WERI-Rb-1 (cell line): ENCODE results near the gene LRRTM4.
"Not testable (repeated sequence)": the region's sequence is repeated elsewhere in the genome, so short reads cannot be mapped to it uniquely, and the experiment has no call there.

Experiments used
- DNase-seq: peaks from one replicate; pipeline ENCODE4 v3.0.0-alpha.2; 2020
- H3K27ac ChIP-seq: fragments of 250-450 bp; sonication (Bioruptor Pico); 2 replicates; pipeline ENCODE4 v1.5.1; 2020; ENCODE audit warnings: mild to moderate bottlenecking, moderate library complexity
- H3K27me3 ChIP-seq: fragments of 250-450 bp; sonication (Bioruptor Pico); 2 replicates; pipeline ENCODE4 v1.5.1; 2021; ENCODE audit warnings: mild to moderate bottlenecking, low read depth, moderate library complexity; ENCODE audit not compliant: insufficient read depth, severe bottlenecking
- H3K36me3 ChIP-seq: fragments of 250-450 bp; sonication (Bioruptor Pico); 2 replicates; pipeline ENCODE4 v1.5.1; 2020; ENCODE audit warnings: mild to moderate bottlenecking, moderate library complexity
- H3K4me3 ChIP-seq: 2 replicates; pipeline ENCODE4 v1.5.1; 2011; ENCODE audit warnings: low read depth, mild to moderate bottlenecking, control low read depth, low read length
- H3K9me3 ChIP-seq: fragments of 250-450 bp; sonication (Bioruptor Pico); 2 replicates; pipeline ENCODE4 v1.5.1; 2021; ENCODE audit warnings: mild to moderate bottlenecking, moderate library complexity; ENCODE audit not compliant: severe bottlenecking
- TF ChIP-seq, protein P1 (sequence below): IDR thresholded peaks from 2 replicates; pipeline ENCODE4 v1.5.1; 2011; ENCODE audit warnings: low read depth, mild to moderate bottlenecking, control low read depth, inconsistent platforms, low read length

The LRRTM4 gene

DNA sequence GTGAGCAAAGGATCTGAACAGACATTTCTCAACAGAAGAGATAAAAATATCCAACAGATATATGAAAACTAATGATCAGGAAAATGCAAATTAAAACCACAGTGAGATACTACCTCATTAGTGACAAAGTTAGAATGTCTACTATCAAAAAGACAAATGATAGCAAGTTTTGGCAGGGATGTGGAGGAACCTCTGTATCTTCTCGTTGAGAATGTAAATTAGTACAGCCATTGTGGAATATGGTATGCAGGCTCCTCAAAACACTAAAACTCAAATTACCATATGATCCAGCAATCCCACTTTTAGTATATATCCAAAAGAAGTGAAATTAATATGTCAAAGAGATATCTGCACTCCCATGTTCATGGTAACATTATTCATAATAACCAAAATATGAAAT lies 427.1 kb downstream of the LRRTM4 start:
- H3K9me3 ChIP-seq = no peaks in the 10 kb centered on the region
- no peak for DNase-seq
- no peaks in the 10 kb centered on the region for H3K36me3 ChIP-seq
- TF ChIP-seq, protein P1, sequence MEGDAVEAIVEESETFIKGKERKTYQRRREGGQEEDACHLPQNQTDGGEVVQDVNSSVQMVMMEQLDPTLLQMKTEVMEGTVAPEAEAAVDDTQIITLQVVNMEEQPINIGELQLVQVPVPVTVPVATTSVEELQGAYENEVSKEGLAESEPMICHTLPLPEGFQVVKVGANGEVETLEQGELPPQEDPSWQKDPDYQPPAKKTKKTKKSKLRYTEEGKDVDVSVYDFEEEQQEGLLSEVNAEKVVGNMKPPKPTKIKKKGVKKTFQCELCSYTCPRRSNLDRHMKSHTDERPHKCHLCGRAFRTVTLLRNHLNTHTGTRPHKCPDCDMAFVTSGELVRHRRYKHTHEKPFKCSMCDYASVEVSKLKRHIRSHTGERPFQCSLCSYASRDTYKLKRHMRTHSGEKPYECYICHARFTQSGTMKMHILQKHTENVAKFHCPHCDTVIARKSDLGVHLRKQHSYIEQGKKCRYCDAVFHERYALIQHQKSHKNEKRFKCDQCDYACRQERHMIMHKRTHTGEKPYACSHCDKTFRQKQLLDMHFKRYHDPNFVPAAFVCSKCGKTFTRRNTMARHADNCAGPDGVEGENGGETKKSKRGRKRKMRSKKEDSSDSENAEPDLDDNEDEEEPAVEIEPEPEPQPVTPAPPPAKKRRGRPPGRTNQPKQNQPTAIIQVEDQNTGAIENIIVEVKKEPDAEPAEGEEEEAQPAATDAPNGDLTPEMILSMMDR = no peak
- H3K27ac ChIP-seq = no peak overlapping the region
- H3K4me3 ChIP-seq = no peak overlapping the region
- H3K27me3 ChIP-seq = no peaks in the 10 kb centered on the region

DNA sequence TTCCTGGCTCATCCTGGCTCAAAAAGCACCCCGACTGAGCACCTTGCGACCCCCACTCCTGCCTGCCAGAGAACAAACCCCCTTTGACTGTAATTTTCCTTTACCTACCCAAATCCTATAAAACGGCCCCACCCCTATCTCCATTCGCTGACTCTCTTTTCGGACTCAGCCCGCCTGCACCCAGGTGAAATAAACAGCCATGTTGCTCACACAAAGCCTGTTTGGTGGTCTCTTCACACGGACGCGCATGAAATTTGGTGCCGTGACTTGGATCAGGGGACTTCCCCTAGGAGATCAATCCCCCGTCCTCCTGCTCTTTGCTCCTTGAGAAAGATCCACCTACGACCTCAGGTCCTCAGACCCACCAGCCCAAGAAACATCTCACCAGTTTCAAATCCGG lies 433.8 kb downstream of the LRRTM4 start:
- H3K36me3 ChIP-seq, DNase-seq, H3K27ac ChIP-seq, H3K4me3 ChIP-seq, H3K27me3 ChIP-seq, H3K9me3 ChIP-seq: not testable (repeated sequence)

DNA sequence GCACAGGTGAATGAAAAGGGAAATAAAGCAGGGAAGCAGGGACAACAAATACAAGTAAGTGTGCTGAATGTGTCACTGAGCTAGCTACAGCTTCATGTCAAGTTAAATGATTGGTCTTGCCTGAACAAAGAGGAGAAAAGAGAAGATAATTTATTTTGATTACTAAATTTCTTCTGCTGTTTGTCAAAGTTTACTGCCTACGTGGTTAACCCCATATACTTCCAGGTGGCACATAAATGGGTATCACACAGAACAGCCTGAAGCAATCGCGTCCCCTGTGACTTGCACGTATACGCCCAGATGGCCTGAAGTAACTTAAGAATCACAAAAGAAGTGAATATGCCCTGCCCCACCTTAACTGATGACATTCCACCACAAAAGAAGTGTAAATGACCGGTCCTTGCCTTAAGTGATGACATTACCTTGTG lies 434.2 kb downstream of the LRRTM4 start:
- no peaks in the 10 kb centered on the region for H3K36me3 ChIP-seq
- H3K27me3 ChIP-seq = no peaks in the 10 kb centered on the region
- H3K27ac ChIP-seq = no peak overlapping the region
- no peak for DNase-seq
- no peaks in the 10 kb centered on the region for H3K9me3 ChIP-seq
- TF ChIP-seq, protein P1 = no peak
- H3K4me3 ChIP-seq = no peak overlapping the region

DNA sequence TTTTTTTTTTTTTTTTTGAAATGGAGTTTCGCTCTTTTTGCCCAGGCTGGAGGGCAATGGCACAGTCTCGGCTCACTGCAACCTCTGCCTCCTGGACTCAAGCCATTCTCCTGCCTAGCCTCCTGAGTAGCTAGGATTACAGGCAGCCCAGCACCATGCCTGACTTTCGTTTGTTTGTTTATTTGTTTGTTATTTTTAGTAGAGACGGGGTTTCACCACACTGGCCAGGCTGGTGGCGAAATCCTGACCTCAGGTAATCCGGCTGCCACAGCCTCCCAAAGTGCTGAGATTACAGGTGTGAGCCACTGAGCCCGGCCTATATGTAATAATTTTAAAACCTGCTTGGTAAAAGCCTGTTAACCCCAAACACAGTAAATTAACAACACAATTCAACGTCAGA lies 435.7 kb downstream of the LRRTM4 start:
- Histone ChIP-seq H3K36me3 (no peaks in the 10 kb centered on the region), H3K9me3 (no peaks in the 10 kb centered on the region), H3K27ac (no peak overlapping the region), H3K27me3 (no peaks in the 10 kb centered on the region), H3K4me3 (no peak overlapping the region)
- TF ChIP-seq, protein P1 = no peak
- DNase-seq = no peak

DNA sequence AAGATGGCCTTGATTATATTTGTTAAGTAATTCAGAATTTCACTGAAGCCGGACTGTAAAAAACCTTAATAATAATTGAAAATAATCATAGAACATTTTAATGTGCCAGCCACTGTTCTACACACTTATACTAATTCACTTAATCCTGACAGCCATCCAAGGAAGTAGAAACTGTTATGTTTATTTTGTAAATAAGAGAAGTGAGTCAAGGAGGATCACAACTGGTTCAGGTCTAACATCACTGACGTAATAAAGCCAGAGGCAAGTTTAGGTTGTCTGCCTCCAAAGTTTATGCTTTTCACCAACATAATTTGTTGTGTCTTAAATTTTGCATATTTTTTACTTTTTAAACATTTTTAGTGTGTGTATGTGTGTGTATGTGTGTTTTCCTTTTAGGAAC lies 436.1 kb downstream of the LRRTM4 start:
- no peaks in the 10 kb centered on the region for H3K27me3 ChIP-seq
- no peaks in the 10 kb centered on the region for H3K9me3 ChIP-seq
- TF ChIP-seq, protein P1 = no peak
- H3K36me3 ChIP-seq = no peaks in the 10 kb centered on the region
- DNase-seq = no peak
- no peak overlapping the region for H3K27ac ChIP-seq
- no peak overlapping the region for H3K4me3 ChIP-seq

DNA sequence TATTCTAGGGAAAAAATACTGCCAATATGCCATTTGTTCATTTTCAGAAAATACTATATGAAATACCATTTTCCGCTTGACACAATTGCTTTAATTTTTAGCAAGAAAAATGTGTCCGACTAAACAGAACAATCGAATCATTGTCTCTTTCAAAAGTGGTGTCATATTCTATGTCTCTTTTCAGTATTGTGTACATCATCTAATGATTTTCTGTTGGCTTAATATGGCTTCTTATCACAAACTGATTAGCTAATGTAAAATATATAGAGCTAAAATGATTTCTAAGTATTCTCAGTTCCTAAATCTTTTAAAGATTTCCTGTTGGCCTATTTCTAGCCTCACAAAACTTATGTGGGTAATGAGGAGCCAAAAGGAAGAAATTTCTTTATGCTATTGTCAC lies 436.6 kb downstream of the LRRTM4 start:
- no peak overlapping the region for H3K27ac ChIP-seq
- TF ChIP-seq, protein P1 = no peak
- H3K27me3 ChIP-seq = no peaks in the 10 kb centered on the region
- H3K9me3 ChIP-seq = no peaks in the 10 kb centered on the region
- H3K36me3 ChIP-seq = no peaks in the 10 kb centered on the region
- no peak overlapping the region for H3K4me3 ChIP-seq
- no peak for DNase-seq

DNA sequence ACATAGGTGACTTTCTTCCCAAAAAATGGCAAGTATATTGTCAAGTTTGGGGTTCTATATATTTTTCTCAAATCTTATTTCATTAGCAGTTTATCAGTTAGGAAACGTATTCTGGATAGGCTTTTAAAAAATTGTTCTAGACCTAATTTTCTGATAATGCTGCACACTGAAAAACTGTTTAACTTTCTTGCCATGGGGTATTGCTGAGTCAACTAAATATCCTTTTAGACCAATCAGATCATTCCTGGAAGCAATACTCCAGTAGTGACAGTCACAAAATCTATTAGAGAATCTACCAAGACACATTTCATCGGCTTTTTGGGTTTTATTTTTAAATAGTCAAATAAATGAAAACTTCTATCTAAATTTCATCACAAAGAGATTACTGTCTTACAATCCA lies 440.6 kb downstream of the LRRTM4 start:
- H3K4me3 ChIP-seq = no peak overlapping the region
- no peak overlapping the region for H3K27ac ChIP-seq
- no peaks in the 10 kb centered on the region for H3K9me3 ChIP-seq
- DNase-seq = no peak
- TF ChIP-seq, protein P1 = no peak
- no peaks in the 10 kb centered on the region for H3K27me3 ChIP-seq
- H3K36me3 ChIP-seq = no peaks in the 10 kb centered on the region
